ENCODE measurements around the gene PCK1. TPM values are rescaled to one million over a fixed set of nuclear protein-coding genes. Genes with fewer than 3 reads are reported as not detected.

The PCK1 gene
- total and polyA plus RNA-seq, 2 of the 8 experiments (the other 6 are each of a cell fraction or from before 2014, with no cell fraction given), result not detected

GRCh38 chr20:57582029-57582378 lies 21.1 kb downstream of the PCK1 start (continued):
- no peak for TF ChIP-seq ATF3 (IDR thresholded peaks at IDR 0.05; ENCODE audit: insufficient read depth, low read depth, low read length)
- TF ChIP-seq SP1 (IDR thresholded peaks at IDR 0.05; ENCODE audit: low read depth, low read length), result no peak

Measured in H1 (cell line).